Activated CD4-positive, alpha-beta T cell treated with anti-CD3 and anti-CD28 coated beads, Interleukin-2, Interleukin-6, amounts not matched to agents 100 ng/mL and 50 ng/mL, durations not matched to agents 16 hours and 8 hours (primary cell): ENCODE data around the gene PLEKHA6.

Experiments used
- DNase-seq: peaks from one replicate; pipeline ENCODE4 v3.0.0-alpha.2; 2020

Gene PLEKHA6

GRCh38 chr1:204382714-204383083 is 23.0 kb upstream of the PLEKHA6 start:
- no peak for DNase-seq

GRCh38 chr1:204380293-204380831 is 20.6 kb upstream of the PLEKHA6 start:
- no peak for DNase-seq

DNA sequence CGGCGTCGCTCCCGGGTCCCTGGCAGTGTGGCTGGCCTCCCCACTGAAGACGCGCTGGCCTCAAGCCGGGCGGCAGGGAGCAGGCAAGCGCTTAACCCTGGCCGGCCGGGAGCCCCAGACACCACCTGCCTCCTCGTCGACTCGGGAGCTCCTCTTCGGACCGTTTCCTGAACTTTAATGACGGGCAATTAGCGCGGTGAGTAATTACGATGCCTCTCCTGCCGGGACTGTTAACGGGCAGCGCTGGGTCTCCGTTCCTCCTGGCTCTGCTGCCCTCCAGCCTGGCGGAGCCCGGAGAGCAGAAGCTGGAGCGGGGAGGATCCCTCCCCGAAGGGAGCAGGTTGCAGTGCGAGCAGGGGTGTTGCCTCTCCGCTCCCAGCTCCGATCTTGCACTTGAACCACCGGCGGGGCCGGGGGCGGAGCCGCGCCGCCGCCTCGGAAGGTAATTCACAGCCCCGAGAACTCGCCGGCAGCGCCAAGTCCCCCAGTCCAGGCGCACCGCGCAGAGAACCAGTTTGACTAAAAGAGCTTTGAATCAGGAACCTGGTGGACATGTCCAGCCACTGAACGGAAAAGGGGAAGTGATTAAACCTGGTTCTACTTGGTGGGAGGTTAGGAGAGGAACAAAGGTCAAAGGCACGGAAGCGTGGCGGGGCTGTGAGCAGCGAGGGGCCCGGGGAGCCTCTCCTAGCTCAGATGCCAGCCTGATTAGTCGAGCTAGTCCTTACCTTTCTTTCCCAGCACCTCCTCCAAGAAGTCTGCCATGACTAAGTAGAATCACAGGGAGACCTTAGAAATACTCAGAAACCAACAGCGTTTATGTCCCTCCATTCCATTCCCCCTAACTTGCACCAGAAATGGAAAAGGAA is 18.3 kb upstream of the PLEKHA6 start:
- peak; percentile 27 for DNase-seq

GRCh38 chr1:204376919-204377799 is 17.4 kb upstream of the PLEKHA6 start:
- no peak for DNase-seq

DNA sequence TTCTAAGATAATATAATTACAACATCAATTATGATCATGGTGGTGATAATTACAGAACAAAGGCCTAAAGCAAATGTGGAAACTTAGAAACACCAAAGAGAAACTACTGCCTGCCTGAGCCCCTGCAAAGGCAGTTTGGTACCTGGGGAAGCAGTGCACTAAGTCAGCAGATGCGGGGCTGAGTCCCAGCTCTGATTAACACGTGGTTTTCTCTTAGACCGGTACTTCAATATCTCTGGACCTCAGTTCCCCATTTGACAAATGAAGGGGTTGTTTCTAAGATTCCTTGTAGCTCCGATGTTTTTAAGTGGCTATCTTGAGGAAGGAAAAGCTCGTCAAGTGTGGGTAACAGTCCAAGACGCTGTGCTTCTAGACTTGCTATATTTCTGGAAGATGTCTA is 16.7 kb upstream of the PLEKHA6 start:
- no peak for DNase-seq

DNA sequence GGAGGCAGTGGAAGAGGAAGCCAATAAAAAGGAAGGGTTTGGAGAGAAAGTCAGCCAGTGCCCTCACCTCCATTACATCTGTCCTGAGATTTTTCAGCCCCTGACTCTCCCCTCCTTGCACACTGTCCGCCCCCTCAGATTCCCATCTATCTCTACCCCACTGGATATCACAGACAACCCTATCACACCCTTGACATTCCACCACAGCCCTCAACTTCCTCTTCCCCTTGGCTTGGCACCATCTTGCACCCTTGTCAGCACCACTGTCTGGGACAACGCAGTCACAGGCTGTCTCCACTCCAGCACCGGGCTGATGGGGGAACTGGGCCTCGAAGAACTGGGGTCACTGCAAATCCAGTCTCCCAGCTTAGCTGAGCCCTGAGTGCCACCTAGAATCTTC is 14.2 kb upstream of the PLEKHA6 start:
- DNase-seq = no peak

- no peak for DNase-seq
Observed at GRCh38 chr1:204370176-204370575, 10.4 kb upstream of the PLEKHA6 start.

GRCh38 chr1:204368996-204369726 is 9.4 kb upstream of the PLEKHA6 start:
- DNase-seq = no peak

DNA sequence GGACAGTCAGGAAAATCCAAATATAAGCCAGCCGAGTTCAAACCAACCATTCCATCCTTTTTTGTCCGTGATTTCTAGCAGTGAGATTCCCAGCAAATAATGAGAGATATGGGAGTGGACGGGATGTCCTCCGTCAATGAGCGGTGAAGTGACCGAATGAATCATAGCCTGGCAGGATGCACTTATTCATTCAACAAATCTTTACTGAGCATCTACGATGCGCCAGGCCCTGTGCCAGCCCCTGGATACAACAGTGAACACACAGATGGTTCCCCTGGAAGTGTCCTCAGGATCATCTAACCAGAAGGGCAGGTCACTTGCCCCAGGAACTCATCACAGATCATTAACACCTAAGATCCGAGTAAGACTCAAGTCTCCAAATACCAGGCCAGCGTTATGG is 8.2 kb upstream of the PLEKHA6 start:
- no peak for DNase-seq

DNA sequence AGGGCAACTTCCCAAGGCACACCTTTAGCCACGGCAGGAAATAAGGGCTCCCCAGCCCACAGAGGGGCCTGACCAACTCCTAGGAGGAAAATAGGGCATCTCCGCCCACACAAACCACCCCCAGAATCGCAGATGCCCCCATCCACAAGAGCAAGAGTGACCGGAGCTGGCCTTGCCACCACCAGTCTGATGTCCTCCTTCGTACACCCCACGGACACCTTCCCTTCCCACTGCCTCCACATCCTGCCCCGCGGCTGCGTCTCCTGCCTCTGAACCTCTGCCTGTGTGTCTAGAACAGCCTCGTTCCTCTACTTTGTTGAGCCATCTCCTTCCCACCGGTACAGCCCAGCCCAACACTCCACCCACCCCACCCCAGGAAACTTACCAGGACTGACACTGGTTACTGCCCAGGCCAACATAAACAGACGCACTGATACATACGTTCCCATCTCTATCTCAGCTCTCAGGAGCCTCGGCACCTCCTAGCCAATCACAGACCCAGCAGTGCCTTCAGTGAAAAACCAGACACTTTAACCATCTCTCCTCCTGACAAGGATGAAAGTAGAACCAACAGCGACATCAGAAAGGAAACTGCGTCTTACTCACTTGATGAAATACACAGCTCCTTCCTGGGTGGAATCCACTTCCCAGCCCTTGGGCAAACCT is 7.6 kb upstream of the PLEKHA6 start:
- no peak for DNase-seq

DNA sequence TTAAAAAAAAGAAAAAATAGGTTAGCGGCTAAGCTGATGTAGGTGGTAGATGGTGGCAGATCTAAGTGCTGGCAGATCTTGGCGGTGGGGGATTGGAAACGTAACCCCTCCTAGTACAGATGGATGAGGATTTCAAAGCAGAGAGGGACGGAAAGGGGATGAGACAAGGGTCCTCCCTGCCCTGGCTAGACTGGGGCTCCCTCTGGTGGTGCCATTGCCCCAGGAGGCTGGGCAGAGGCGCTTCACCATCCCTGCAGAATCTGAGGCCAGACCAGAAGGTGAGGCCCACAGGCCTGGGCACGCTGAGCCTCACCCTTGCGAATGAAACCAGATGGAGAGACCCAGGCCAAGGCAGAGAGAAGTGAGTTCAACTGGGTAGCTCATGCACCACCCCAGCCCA is 7.0 kb upstream of the PLEKHA6 start:
- peak; percentile 18 for DNase-seq

DNA sequence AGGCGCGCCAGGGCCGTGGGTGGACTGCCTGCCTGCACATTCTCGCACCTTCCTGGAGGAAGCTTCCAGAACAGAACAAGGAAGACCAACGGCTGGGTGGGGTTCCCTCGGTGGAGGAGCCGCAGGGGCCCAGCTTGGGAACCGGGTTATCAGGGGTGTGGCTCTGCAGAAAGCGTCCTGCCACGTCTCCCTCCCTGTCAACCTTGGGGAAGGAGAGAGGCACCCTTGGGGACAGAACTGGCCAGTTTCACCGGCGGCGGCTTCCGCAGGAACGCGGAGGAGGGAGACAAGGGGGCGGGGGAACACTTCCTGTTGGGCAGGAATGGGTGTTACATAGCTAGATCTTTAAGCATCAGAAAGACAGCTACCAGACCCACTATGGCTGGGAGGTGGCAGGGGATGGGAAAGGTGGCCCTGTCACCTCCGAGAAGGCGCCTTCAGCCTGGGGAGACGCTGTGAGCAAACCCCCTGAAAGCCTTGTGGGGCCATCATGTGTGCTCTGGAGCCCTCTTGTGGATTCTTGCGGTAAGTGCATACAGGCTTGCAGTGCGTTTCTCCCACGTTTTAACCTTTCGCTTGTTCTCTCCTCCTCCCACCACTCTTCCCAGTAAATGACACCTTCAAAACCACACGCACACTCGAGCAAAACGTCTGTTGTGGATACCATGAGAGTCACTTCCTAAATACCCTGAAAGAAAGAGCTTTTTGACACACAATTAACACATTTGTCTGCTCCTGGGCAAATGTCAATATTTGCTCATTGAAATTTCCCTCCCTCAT is 3.8 kb upstream of the PLEKHA6 start:
- peak; percentile 84 for DNase-seq

GRCh38 chr1:204362984-204363334 is 3.2 kb upstream of the PLEKHA6 start:
- no peak for DNase-seq

GRCh38 chr1:204361781-204362180 is 2.1 kb upstream of the PLEKHA6 start:
- DNase-seq = no peak

- DNase-seq = no peak
Observed at GRCh38 chr1:204361341-204361771, 1.6 kb upstream of the PLEKHA6 start.

- DNase-seq = no peak
Observed at GRCh38 chr1:204360314-204360713, 585 bp upstream of the PLEKHA6 start.

DNA sequence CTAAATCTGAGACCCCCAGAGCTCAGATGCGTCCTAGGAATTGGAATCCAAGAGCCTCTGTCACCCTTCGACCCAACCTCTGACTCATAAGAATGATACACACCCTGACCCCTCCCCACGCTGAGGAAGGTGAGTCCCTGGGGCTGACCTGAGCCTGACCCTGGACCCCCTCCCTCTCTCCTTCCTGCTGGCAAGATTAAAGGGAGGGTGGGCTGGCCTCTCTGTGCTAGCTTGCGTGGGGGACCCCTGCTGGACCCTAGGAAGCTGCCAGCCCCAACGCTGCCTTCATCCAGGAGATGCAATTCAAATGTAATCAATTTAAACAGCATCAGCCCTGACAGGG is 627 bp downstream of the PLEKHA6 start:
- no peak for DNase-seq

- no peak for DNase-seq
Observed at GRCh38 chr1:204358605-204359004, 1.1 kb downstream of the PLEKHA6 start.

DNA sequence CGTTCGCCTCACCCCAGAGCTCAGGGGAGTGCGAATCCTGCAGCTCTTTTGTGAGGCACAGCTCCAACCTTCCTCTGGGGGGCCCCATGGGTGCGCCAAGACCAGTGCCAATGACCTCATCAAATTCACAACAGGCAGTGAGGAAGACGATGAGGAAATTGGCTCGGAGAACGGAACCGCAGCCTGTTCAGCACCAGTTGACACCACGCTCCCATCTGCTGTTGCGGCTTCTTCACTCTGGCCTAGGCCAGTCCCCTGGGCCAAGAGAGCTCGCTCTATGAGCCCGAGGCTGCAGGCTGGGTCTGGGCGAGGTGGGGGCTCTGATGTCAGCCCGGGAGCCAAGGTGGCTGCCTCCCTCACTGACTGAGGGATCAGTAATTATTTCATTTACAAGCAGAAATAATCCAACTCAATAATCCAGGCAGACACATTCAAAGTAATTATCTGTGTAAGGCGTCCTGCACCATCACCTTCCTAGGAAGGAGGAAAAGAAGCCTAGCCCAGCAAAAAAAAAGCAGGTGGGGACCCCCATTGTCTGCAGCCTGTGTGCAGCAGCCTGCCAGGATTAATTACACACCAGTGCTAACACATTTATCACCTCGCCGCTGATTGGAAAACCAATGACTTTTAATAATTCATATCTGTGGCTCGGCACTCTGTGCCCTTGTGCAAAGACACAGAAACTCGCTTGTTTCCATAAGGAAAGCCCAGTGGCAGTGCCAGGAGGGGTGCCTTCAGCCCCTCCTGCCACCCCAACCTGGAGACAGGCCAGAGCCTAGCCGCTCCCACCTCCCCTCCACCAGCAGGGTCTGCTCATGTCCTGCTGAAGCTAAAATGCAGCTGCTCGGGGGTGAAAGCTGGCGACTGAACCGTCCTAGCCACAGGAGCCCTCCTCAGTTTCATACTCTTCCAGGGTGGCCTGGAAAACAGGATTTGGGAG is 1.9 kb downstream of the PLEKHA6 start:
- DNase-seq = no peak

- no peak for DNase-seq
Observed at GRCh38 chr1:204356997-204357396, 2.7 kb downstream of the PLEKHA6 start.

GRCh38 chr1:204355913-204356312 is 3.8 kb downstream of the PLEKHA6 start:
- no peak for DNase-seq
